Measurements from ENCODE around the gene SLC7A14. TPM values are rescaled to one million over a fixed set of nuclear protein-coding genes. Genes with fewer than 3 reads are reported as not detected.

SLC7A14 gene
- total RNA-seq, 1 experiment from 2014 or later: not detected

GRCh38 chr3:170476291-170476690 is 109.6 kb downstream of the SLC7A14 start:
- RAD21 ChIA-PET (ENCODE audit: low non-redundant PET in 1 of 2, low total read pairs in 2 of 2, uncharacterized antibody in 2 of 2, unreplicated experiment in 2 of 2): no interaction called here
- CTCF ChIA-PET: no interaction called here
- BruUV-seq (replicated peaks): no TSS peak
- no peak for TF ChIP-seq FOSL1 (IDR thresholded peaks at IDR 0.05; ENCODE audit: low read depth)
- TF ChIP-seq REST (IDR thresholded peaks at IDR 0.05; ENCODE audit: low read depth): no peak
- TF ChIP-seq YY1 (IDR thresholded peaks at IDR 0.05; ENCODE audit: extremely low read depth, insufficient replicate concordance, low read depth, low read length): no peak
- no peak for TF ChIP-seq POLR2A (IDR thresholded peaks at IDR 0.05; ENCODE audit: borderline replicate concordance, extremely low read depth, insufficient read depth, insufficient read length)
- TF ChIP-seq ATF3 (IDR thresholded peaks at IDR 0.05): no peak
- no peak for TF ChIP-seq EGR1 (IDR thresholded peaks at IDR 0.05; ENCODE audit: low read depth)
- TF ChIP-seq RAD21 (IDR thresholded peaks at IDR 0.05; ENCODE audit: low read depth): no peak
- TF ChIP-seq CEBPB (IDR thresholded peaks at IDR 0.05; ENCODE audit: low read depth): no peak
- TF ChIP-seq EZH2 (IDR thresholded peaks at IDR 0.05): no peak
- no peak for TF ChIP-seq SP1 (IDR thresholded peaks at IDR 0.05; ENCODE audit: low read depth)
- no peak for TF ChIP-seq TCF7L2 (IDR thresholded peaks at IDR 0.05; ENCODE audit: borderline replicate concordance, extremely low read depth, insufficient read depth, insufficient read length)
- no peak for TF ChIP-seq ZFX (IDR thresholded peaks at IDR 0.05)
- TF ChIP-seq MAX (IDR thresholded peaks at IDR 0.05): no peak
- no peak for TF ChIP-seq SIN3A (IDR thresholded peaks at IDR 0.05; ENCODE audit: low read depth)
- TF ChIP-seq ELF1 (IDR thresholded peaks at IDR 0.05; ENCODE audit: borderline replicate concordance, low read depth): no peak
- TF ChIP-seq ZBTB33 (IDR thresholded peaks at IDR 0.05; ENCODE audit: extremely low read depth, insufficient replicate concordance, low read length): no peak
- no peak for TF ChIP-seq POLR2AphosphoS5 (IDR thresholded peaks at IDR 0.05; ENCODE audit: low read depth, low read length)
- no peak for TF ChIP-seq SRF (IDR thresholded peaks at IDR 0.05; ENCODE audit: low read depth)
- DNase-seq (ENCODE audit: low read depth, low spot score) (no peak), ATAC-seq (no peak)
- POLR2A ChIA-PET: no interaction called here
- no peaks in the 10 kb centered on the region for H3K79me2 ChIP-seq (ENCODE audit: insufficient read depth, low read length)
- no peaks in the 10 kb centered on the region for H4K20me1 ChIP-seq (ENCODE audit: insufficient read depth)
- no peaks in the 10 kb centered on the region for H3K36me3 ChIP-seq (ENCODE audit: control insufficient read depth in 1 of 2, insufficient read depth in 2 of 2, low read length in 2 of 2)
- no peaks in the 10 kb centered on the region for H3K9me3 ChIP-seq (ENCODE audit: control insufficient read depth in 1 of 2, insufficient read depth in 1 of 2, low read depth in 1 of 2, low read length in 2 of 2)
- no peak overlapping the region for H3K27ac ChIP-seq (ENCODE audit: low read depth, low read length)
- H3K9ac ChIP-seq (ENCODE audit: low read length): no peak overlapping the region
- H3K4me2 ChIP-seq (ENCODE audit: low read length): no peak overlapping the region
- intact Hi-C loops (cut with micrococcal nuclease): no loop called here
- H3K4me3 ChIP-seq (replicated peaks in 1 of 2; ENCODE audit: low read depth in 1 of 2, low read length in 2 of 2): no peak overlapping the region
- no peaks in the 10 kb centered on the region for H3K4me1 ChIP-seq (ENCODE audit: control insufficient read depth in 1 of 2, insufficient read depth in 2 of 2, low read length in 2 of 2)
- H3K9me2 ChIP-seq (ENCODE audit: insufficient read depth): no peaks in the 10 kb centered on the region
- no peak overlapping the region for H2AFZ ChIP-seq (ENCODE audit: low read depth, low read length, poor library complexity, severe bottlenecking)
- no peaks in the 10 kb centered on the region for H3K27me3 ChIP-seq (ENCODE audit: insufficient read depth, low read length)
